ENCODE data around the gene RAD51B. TPM values are rescaled to one million over a fixed set of nuclear protein-coding genes. Genes with fewer than 3 reads are reported as not detected.

The RAD51B gene
- total and polyA plus RNA-seq, 2 of the 13 experiments (the other 11 are each of a cell fraction or from before 2014, with no cell fraction given) = 7.0 to 9.5 TPM

- TF ChIP-seq ZNF362 (CRISPR knock-in tag; IDR thresholded peaks at IDR 0.05; ENCODE audit: borderline replicate concordance) = no peak
- 0 out of 2 replicates have a peak, but pooled peaks have one; percentile 59 for TF ChIP-seq ETV6 (CRISPR knock-in tag; conservative IDR thresholded peaks at IDR 0.05)
- TF ChIP-seq HNF1A (IDR thresholded peaks at IDR 0.05; ENCODE audit: low read depth) = no peak
- no peak; the same call in 1 of the 2 replicates for TF ChIP-seq HNF1A (CRISPR knock-in tag; IDR thresholded peaks at IDR 0.05; ENCODE audit: borderline replicate concordance)
- no peak for TF ChIP-seq ZNF513 (CRISPR knock-in tag; conservative IDR thresholded peaks at IDR 0.05)
- TF ChIP-seq AKNA (CRISPR knock-in tag; IDR thresholded peaks at IDR 0.05; ENCODE audit: borderline replicate concordance) = no peak
- no peak for TF ChIP-seq ZNF720 (CRISPR knock-in tag; IDR thresholded peaks at IDR 0.05)
- no peak for TF ChIP-seq TEF (CRISPR knock-in tag; IDR thresholded peaks at IDR 0.05)
- no peak for TF ChIP-seq RORA (CRISPR knock-in tag; IDR thresholded peaks at IDR 0.05)
- no peak for TF ChIP-seq ZBTB1 (CRISPR knock-in tag; IDR thresholded peaks at IDR 0.05; ENCODE audit: borderline replicate concordance)
- TF ChIP-seq TCF7L2 (IDR thresholded peaks at IDR 0.05; ENCODE audit: low read depth, low read length) = no peak
- no peak for TF ChIP-seq ZNF451 (CRISPR knock-in tag; IDR thresholded peaks at IDR 0.05)
- TF ChIP-seq TAF1 (CRISPR knock-in tag; IDR thresholded peaks at IDR 0.05) = no peak
- peak; percentile 38 for TF ChIP-seq HDAC1 (CRISPR knock-in tag; IDR thresholded peaks at IDR 0.05)
- peak; percentile 38; the same call in 1 of the 2 replicates for TF ChIP-seq YEATS2 (CRISPR knock-in tag; IDR thresholded peaks at IDR 0.05; ENCODE audit: borderline replicate concordance)
- TF ChIP-seq ONECUT2 (CRISPR knock-in tag; IDR thresholded peaks at IDR 0.05) = no peak
- TF ChIP-seq HHEX (CRISPR knock-in tag; IDR thresholded peaks at IDR 0.05) = no peak
These were observed 787.7 kb downstream of the RAD51B start (continued) for GRCh38 chr14:68607081-68607866.

All from HepG2 (cell line).